Heart right ventricle (tissue), 16 donors: ENCODE data around the gene CAPN14. TPM values are rescaled to one million over a fixed set of nuclear protein-coding genes. Genes with fewer than 3 reads are reported as not detected.

ENCODE experiments used
- ATAC-seq, 8 donors: fragments of 200-7000 bp; cut with Tn5 transposase; one replicate each; pipeline ENCODE4 v1.9.1; 2020; ENCODE audit warnings: mild to moderate bottlenecking in 8 of 8, moderate library complexity in 8 of 8, moderate number of reproducible peaks in 1 of 8
- DNase-seq, 2 donors: peaks; one replicate each; pipeline ENCODE4 v3.0.0-alpha.2; 2020
- H3K27ac ChIP-seq, 10 donors: fragments of 200-600 bp; sonication (generic) in 2 of 10; one replicate each; pipeline versions ENCODE4 v1.5.0 to v1.8.0; 2020 to 2022; ENCODE audit warnings: mild to moderate bottlenecking in 3 of 10
- H3K27me3 ChIP-seq, 7 donors: fragments of 200-600 bp; one replicate each; pipeline ENCODE4 v1.8.0; 2021 to 2022; ENCODE audit warnings: mild to moderate bottlenecking in 2 of 7
- H3K36me3 ChIP-seq, 9 donors: fragments of 200-600 bp; sonication (generic) in 1 of 9; one replicate each; pipeline versions ENCODE4 v1.5.0 to v1.8.0; 2020 to 2022; ENCODE audit warnings: mild to moderate bottlenecking in 2 of 9
- H3K4me1 ChIP-seq, 9 donors: fragments of 200-600 bp; sonication (generic) in 1 of 9; one replicate each; pipeline versions ENCODE4 v1.5.0 to v1.8.0; 2020 to 2022; ENCODE audit warnings: mild to moderate bottlenecking in 4 of 9
- H3K4me3 ChIP-seq, 10 donors: fragments of 200-600 bp; sonication (generic) in 2 of 10; one replicate each; pipeline versions ENCODE4 v1.5.0 to v1.8.0; 2020 to 2022; ENCODE audit warnings: mild to moderate bottlenecking in 7 of 10, moderate library complexity in 2 of 10
- H3K9me3 ChIP-seq, 11 donors: fragments of 200-600 bp in 10 of 11; sonication (generic) in 2 of 11; one replicate each; pipeline versions ENCODE4 v1.5.0 to v1.8.0; 2013 to 2022; ENCODE audit warnings: mild to moderate bottlenecking in 2 of 11, control low read depth in 1 of 11, moderate library complexity in 1 of 11
- WGBS, 2 donors: extraction: QIAGEN DNeasy Blood & Tissue Kit; methylation state at CpG; one replicate each; pipeline ENCODE4 v1.1.7; 2013; ENCODE audit warnings: inconsistent platforms in 1 of 2; 5-methylcytosine and 5-hydroxymethylcytosine counted together
- intact Hi-C, 10 donors: fragments of 100-400 bp; cut with DNase I; formaldehyde crosslinking; loops; one replicate each; pipeline versions ENCODE4 v1.11.1 to v1.14.2; 2022
- long read RNA-seq, 3 donors: library from polyadenylated mRNA; unstranded; transcript quantifications; one replicate each; pipeline ENCODE4 v2.0.0, GENCODE V29; 2020 to 2021
- polyA plus RNA-seq, 2 donors: library from polyadenylated mRNA; stranded (reverse); fragments of 200-250 nt; gene quantifications; one replicate each; pipeline ENCODE4 v1.2.3, GENCODE V29; 2013
- total RNA-seq, 10 donors: library from RNA; stranded (reverse); fragmentation: NEBNext Ultra II Directional in 3 of 10; extraction: Animal tissue kit (Norgen Biotek cat#: 25700) in 3 of 10; gene quantifications; one replicate each; pipeline versions ENCODE4 v1.2.1 to v1.2.4, GENCODE V29; 2021 to 2023
- TF ChIP-seq, protein P1 (sequence below), 9 donors: fragments of 200-600 bp; sonication (generic) in 2 of 9; IDR thresholded peaks; one replicate each; pipeline versions ENCODE4 v1.5.0 to v1.8.0; 2021 to 2022; ENCODE audit warnings: antibody characterized with exemption in 9 of 9, mild to moderate bottlenecking in 5 of 9, moderate library complexity in 1 of 9
- donor health status: Arrhythmogenic right ventricular cardiomyopathy.
- donor health status: ischemic (EF 13 %, LVEDD 7.1; RV severe dilation, severe dysfunction).
- donor health status: healthy with polysubstance abuse.
- donor health status: DM: no; HTN: yes; CAD: no.
- donor health status: DM: no; HTN: no; CAD: no.
- donor health status: ischemic (EF 25% LVEDD 6.9; RV normal size, moderate dysfunction).
- donor health status: ischemic (EF 25% LVEDD 5.7; RV mildly dilated, moderate dysfunction).
- donor health status: healthy.
- donor health status: DM: yes; HTN: yes; CAD: no.
- donor health status: Ischemic cardiomyopathy.
- donor health status: ischemic (EF 35%, LVEDD 5.7; RV mildly dilated, moderate dysfunction).
- donor health status: nonischemic (EF 11% LVEDD 7.7; RV severe dilation, severe dysfunction).
- donor health status: DM: yes; HTN: yes; CAD: no.
- donor health status: PGD.
- donor health status: ischemic (EF 29% LVEDD 5.4; RV normal size, mild dysfunction).
- donor health status: nonischemic (EF 23%, LVEDD 6.1; RV moderate dilation, normal function).

CAPN14 gene, protein sequence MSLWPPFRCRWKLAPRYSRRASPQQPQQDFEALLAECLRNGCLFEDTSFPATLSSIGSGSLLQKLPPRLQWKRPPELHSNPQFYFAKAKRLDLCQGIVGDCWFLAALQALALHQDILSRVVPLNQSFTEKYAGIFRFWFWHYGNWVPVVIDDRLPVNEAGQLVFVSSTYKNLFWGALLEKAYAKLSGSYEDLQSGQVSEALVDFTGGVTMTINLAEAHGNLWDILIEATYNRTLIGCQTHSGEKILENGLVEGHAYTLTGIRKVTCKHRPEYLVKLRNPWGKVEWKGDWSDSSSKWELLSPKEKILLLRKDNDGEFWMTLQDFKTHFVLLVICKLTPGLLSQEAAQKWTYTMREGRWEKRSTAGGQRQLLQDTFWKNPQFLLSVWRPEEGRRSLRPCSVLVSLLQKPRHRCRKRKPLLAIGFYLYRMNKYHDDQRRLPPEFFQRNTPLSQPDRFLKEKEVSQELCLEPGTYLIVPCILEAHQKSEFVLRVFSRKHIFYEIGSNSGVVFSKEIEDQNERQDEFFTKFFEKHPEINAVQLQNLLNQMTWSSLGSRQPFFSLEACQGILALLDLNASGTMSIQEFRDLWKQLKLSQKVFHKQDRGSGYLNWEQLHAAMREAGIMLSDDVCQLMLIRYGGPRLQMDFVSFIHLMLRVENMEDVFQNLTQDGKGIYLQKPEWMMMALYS
- under 1 TPM in 9 of 10 donors, not detected in 1; 0.08 to 0.46 (median 0.25) TPM for total RNA-seq
- polyA plus RNA-seq: under 1 TPM; 0.09 to 0.37 TPM
- long read RNA-seq, donor 1: 0 reads
- long read RNA-seq, donor 2, partial matches to known transcripts: 0 of 2 reads
- long read RNA-seq, donor 2, other reads (novel, unspliced or antisense): 2 of 2 reads
- long read RNA-seq, donor 3, partial matches to known transcripts: 1 of 3 reads
- long read RNA-seq, donor 3, other reads (novel, unspliced or antisense): 2 of 3 reads

DNA sequence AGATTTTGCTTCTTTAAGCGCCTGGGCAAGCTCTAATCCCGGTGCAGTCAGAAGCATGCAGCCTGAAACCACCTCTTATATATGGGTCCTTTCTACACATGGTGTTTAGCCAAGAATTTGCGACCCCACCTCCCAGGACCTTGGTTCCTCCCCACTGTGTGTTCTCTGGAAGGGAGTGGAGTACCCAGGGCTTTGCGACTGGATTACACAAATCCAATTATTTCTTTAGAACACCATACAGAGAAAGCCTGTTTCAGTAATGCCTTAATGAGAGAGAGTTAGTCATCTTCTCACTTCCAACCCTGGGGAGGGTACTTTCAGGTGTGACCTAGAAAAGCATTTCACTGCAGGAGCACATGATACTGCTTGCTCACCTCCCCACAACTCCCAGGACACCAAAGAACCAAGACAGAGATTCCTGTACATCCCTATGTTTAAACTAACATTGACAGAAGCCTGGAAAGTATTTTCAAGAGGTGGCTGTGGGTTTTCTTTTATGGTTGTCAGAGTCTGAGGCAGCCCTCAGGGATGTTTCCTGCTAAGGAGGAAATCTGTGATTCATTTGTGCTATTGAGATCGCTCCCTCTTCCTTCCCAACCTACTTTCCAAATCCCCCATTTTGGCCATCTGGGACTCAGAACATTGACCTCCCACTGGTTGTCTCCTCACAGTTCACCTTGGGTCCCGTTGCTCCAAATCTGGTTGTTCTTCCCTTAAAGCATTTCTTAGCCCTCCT is at the start of gene CAPN14:
Gene CAPN14 (minus strand): TSS at position 51 of the 736 bp plus-strand sequence. CDS start 12,068 bp downstream, outside the sequence.
- 70 to 88% methylated on average over 6 of the region's 6 CpGs for WGBS, 2 donors
- H3K27me3 ChIP-seq: no peaks in the 10 kb centered on the region
- ATAC-seq (no peak), DNase-seq (no peak)
- TF ChIP-seq, protein P1, sequence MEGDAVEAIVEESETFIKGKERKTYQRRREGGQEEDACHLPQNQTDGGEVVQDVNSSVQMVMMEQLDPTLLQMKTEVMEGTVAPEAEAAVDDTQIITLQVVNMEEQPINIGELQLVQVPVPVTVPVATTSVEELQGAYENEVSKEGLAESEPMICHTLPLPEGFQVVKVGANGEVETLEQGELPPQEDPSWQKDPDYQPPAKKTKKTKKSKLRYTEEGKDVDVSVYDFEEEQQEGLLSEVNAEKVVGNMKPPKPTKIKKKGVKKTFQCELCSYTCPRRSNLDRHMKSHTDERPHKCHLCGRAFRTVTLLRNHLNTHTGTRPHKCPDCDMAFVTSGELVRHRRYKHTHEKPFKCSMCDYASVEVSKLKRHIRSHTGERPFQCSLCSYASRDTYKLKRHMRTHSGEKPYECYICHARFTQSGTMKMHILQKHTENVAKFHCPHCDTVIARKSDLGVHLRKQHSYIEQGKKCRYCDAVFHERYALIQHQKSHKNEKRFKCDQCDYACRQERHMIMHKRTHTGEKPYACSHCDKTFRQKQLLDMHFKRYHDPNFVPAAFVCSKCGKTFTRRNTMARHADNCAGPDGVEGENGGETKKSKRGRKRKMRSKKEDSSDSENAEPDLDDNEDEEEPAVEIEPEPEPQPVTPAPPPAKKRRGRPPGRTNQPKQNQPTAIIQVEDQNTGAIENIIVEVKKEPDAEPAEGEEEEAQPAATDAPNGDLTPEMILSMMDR (IDR thresholded peaks at IDR 0.05): no peak
- peaks cover 0 to 5% (median 0%) of the 10 kb centered on the region in 9 donors for H3K4me1 ChIP-seq
- no peaks in the 10 kb centered on the region for H3K36me3 ChIP-seq
- intact Hi-C loops: no loop called here
- H3K4me3 ChIP-seq: no peak within 1 kb of the TSS
- no peak within 1 kb of the TSS for H3K27ac ChIP-seq
- no peaks in the 10 kb centered on the region for H3K9me3 ChIP-seq

DNA sequence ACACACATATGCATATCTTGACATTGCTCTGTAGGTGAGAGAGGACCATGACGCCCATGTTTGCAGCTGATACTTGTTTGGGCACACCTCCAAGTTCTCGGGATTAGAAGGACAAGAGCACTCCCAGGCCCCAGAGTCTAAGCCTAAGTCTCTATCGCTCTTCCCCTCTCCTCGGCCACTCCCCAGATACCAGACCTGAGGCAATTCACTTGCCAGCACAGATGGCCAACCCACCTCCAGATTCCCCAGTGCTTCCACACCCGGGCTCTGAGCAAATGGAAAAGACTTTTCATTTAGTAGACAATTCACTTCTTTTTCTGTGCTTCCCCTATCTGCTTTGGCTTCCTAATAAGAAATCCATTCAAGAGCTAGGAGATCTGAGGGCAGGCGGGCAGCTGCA is 49.5 kb upstream of the CAPN14 start:
- H3K9me3 ChIP-seq: no peaks in the 10 kb centered on the region
- H3K4me3 ChIP-seq: no peak overlapping the region
- ATAC-seq (no peak), DNase-seq (no peak)
- H3K4me1 ChIP-seq: peaks cover 0 to 30% (median 6%) of the 10 kb centered on the region in 9 donors
- WGBS, 2 donors: 63 to 65% methylated on average over 6 of the region's 6 CpGs
- H3K27me3 ChIP-seq: no peaks in the 10 kb centered on the region
- H3K27ac ChIP-seq: no peak overlapping the region
- TF ChIP-seq, protein P1 (IDR thresholded peaks at IDR 0.05): no peak
- intact Hi-C loops: no loop called here
- peaks cover 0 to 40% (median under 1%) of the 10 kb centered on the region in 9 donors for H3K36me3 ChIP-seq

DNA sequence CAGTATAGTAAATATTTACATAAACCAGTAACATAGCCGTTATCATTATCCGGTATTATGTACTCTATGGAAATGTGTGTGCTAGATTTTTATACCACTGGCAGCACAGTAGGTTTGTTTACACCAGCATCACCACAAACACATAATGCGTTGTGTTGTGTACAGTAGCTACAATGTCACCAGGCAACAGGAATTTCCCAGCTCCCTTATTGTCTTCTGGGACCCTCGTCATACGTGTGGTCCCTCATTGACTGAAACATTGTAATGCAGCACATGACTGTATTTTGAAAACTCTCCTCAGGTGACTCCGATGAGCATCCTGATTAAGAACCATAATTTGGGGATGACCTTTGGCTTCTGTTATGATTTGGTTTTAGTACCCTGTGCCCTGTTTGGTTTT is 47.9 kb upstream of the CAPN14 start:
- ATAC-seq (no peak), DNase-seq (no peak)
- WGBS, 2 donors: 90 to 93% methylated on average over 6 of the region's 6 CpGs
- Histone ChIP-seq H3K36me3 (peaks cover 0 to 55% (median 3%) of the 10 kb centered on the region in 9 donors), H3K9me3 (no peaks in the 10 kb centered on the region), H3K27me3 (no peaks in the 10 kb centered on the region), H3K27ac (no peak overlapping the region), H3K4me1 (peaks cover 0 to 19% (median 6%) of the 10 kb centered on the region in 9 donors), H3K4me3 (no peak overlapping the region)
- TF ChIP-seq, protein P1 (IDR thresholded peaks at IDR 0.05): no peak
- intact Hi-C loops: no loop called here
